ENCODE results near the gene GATM. TPM values are rescaled to one million over a fixed set of nuclear protein-coding genes. Genes with fewer than 3 reads are reported as not detected.

Gene GATM
- total and polyA plus RNA-seq, 10 of the 15 experiments (the other 5 are each of a cell fraction or from before 2014, with no cell fraction given): 11.7 to 83.1 (median 38.2) TPM

GRCh38 chr15:45427085-45427484, 48.7 kb upstream of the GATM start (continued):
- TF ChIP-seq ZNF207 (IDR thresholded peaks at IDR 0.05; ENCODE audit: borderline replicate concordance) (no peak), CREB1 (IDR thresholded peaks at IDR 0.05; ENCODE audit: low read depth) (no peak), HDAC6 (IDR thresholded peaks at IDR 0.05; ENCODE audit: unreplicated experiment) (no peak), ZBTB4 (CRISPR knock-in tag; IDR thresholded peaks at IDR 0.05) (no peak), HCFC1 (IDR thresholded peaks at IDR 0.05; ENCODE audit: low read length) (no peak), RELB (IDR thresholded peaks at IDR 0.05; ENCODE audit: low read depth) (no peak), CREM (IDR thresholded peaks at IDR 0.05; ENCODE audit: low read depth) (no peak), CTCF (IDR thresholded peaks at IDR 0.05 in 2 of 3, conservative IDR thresholded peaks at IDR 0.05 in 1 of 3; ENCODE audit: control insufficient read depth in 2 of 3, extremely low read depth in 1 of 3, insufficient read depth in 1 of 3, low read depth in 3 of 3, low read length in 3 of 3) (no peak)

All from GM12878 (cell line).